Keratinocyte (primary cell): ENCODE measurements around the gene CEACAM18.

Experiments used
- EZH2 ChIP-seq: IDR thresholded peaks from one replicate; pipeline ENCODE4 v1.6.1; 2012; ENCODE audit warnings: inconsistent platforms, mild to moderate bottlenecking, low read length, moderate library complexity
- TF ChIP-seq, protein P1 (sequence below), 3 experiments: IDR thresholded peaks in 1 of 3; conservative IDR thresholded peaks in 1 of 3; optimal IDR thresholded peaks in 1 of 3; 2 replicates in 2 of 3; 3 replicates in 1 of 3; pipeline versions ENCODE3 to v1.5.1; 2011; ENCODE audit warnings: low read length in 3 of 3, mild to moderate bottlenecking in 3 of 3, moderate library complexity in 2 of 3, control low read depth in 1 of 3, inconsistent platforms in 1 of 3; ENCODE audit not compliant: insufficient read depth in 2 of 3; ENCODE audit errors: extremely low read depth in 1 of 3

DNA sequence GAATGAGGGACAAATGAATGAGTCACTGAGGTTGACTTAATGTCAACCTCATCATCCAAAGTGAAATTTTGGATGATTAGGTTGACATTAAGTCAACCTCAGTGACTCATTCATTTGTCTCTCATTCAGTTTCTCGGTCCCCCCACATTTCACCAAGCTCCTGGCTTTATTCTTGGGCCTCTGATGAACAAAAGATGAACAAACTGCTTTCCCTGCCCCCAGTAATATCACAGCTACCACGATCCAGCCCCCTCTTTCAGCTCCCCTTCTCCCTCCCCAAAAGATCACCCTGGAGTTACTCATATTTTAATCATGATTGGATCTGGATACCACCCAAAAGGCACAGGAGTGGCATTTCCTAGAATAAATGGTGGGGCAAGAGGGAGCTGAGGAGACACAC, 10.8 kb downstream of the CEACAM18 start:
- TF ChIP-seq, protein P1, sequence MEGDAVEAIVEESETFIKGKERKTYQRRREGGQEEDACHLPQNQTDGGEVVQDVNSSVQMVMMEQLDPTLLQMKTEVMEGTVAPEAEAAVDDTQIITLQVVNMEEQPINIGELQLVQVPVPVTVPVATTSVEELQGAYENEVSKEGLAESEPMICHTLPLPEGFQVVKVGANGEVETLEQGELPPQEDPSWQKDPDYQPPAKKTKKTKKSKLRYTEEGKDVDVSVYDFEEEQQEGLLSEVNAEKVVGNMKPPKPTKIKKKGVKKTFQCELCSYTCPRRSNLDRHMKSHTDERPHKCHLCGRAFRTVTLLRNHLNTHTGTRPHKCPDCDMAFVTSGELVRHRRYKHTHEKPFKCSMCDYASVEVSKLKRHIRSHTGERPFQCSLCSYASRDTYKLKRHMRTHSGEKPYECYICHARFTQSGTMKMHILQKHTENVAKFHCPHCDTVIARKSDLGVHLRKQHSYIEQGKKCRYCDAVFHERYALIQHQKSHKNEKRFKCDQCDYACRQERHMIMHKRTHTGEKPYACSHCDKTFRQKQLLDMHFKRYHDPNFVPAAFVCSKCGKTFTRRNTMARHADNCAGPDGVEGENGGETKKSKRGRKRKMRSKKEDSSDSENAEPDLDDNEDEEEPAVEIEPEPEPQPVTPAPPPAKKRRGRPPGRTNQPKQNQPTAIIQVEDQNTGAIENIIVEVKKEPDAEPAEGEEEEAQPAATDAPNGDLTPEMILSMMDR (optimal IDR thresholded peaks at IDR 0.05 in 1 of 3, IDR thresholded peaks at IDR 0.05 in 1 of 3, conservative IDR thresholded peaks at IDR 0.05 in 1 of 3; ENCODE audit: extremely low read depth in 1 of 3, insufficient read depth in 2 of 3, low read length in 3 of 3) = no peak
- TF ChIP-seq EZH2 = no peak
